Measurements from ENCODE around the gene MASP2. TPM values are rescaled to one million over a fixed set of nuclear protein-coding genes. Genes with fewer than 3 reads are reported as not detected.
"Not testable (repeated sequence)": the region's sequence is repeated elsewhere in the genome, so short reads cannot be mapped to it uniquely, and the experiment has no call there.

Gene MASP2
- total RNA-seq, 1 donor from 2014 or later: 0.14 TPM

GRCh38 chr1:11037740-11038182, 9.3 kb downstream of the MASP2 start:
- Mint-ChIP-seq H3K27ac (no peak overlapping the region), H3K4me3 (no peak overlapping the region), H3K27me3 (no peaks in the 10 kb centered on the region), H3K9me3 (no peaks in the 10 kb centered on the region), H3K36me3 (ENCODE audit: low read depth) (no peaks in the 10 kb centered on the region), H3K4me1 (peaks cover 7% of the 10 kb centered on the region)
- DNase-seq: peak; percentile 96
- intact Hi-C loops (cut with micrococcal nuclease): loop anchor here (1.0 to 10.0 kb wide), 3 partner anchors 23 to 608 kb away; partner anchors contain the start of genes EXOSC10 and SRM

DNA sequence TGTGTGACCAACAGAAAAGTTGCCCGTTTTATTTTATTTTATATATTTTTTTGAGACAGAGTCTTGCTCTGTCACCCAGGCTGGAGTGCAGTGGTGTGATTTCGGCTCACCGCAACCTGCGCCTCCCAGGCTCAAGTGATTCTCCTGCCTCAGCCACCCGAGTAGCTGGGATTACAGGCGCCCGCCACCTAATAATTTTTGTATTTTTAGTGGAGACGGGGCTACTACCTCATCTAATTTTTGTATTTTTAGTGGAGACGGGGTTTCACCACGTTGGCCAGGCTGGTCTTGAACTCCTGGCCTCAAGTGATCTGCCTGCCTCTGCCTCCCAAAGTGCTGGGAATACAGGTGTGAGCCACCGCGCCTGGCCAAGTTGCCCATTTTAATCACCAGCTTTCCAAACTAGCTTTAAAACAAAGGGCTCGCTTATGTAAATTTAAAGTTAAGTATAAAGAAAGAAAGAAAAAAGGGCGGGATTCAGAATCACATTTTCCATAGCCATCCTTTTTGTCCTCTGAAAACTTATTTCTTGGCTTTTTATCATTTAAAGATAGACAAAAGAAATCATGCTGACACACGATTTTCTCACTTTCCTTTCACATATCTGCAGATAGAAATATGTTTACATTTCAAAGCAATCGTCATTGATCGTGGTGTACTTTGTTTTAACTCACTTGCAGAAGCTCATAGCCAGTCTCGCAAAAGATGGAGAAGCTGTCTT, 9.9 kb downstream of the MASP2 start:
- not testable (repeated sequence) for H3K4me1 Mint-ChIP-seq; DNase-seq; H3K36me3 Mint-ChIP-seq (ENCODE audit: low read depth); H3K27ac Mint-ChIP-seq; H3K9me3 Mint-ChIP-seq; H3K4me3 Mint-ChIP-seq; H3K27me3 Mint-ChIP-seq
- intact Hi-C loops (cut with micrococcal nuclease): loop anchor here (1.0 to 10.0 kb wide), 3 partner anchors 24 to 608 kb away; partner anchors contain the start of genes EXOSC10 and SRM

DNA sequence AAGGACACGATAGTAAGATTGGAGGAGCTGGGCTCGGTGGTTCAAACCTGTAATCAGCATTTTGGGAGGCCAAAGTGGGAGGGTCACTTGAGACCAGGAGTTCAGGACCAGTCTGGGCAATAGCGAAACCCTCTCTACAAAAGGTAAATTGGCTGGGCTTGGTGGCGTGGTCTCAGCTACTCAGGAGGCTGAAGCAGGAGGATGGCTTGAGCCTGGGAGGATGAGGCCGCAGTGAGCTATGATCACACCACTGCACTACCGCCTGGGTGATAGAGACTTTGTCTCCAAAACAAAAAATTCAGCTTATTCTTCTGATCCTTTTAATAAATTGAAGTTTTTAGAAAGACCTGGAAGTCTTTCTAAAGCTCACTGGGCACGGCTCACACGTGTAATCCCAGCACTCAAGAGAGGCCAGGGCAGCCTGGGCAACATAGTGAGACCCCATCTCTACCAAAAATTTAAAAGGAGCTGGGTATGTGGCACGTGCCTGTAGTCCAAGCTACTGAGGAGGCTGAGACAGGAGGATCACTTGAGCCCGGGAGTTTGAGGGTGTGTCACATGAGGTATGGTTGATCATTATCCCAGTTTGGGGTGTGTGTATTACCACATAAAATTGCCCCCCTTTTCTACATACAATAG, 15.3 kb downstream of the MASP2 start:
- DNase-seq: no peak
- Mint-ChIP-seq H3K9me3 (no peaks in the 10 kb centered on the region), H3K27me3 (no peaks in the 10 kb centered on the region), H3K36me3 (ENCODE audit: low read depth) (peaks cover 15% of the 10 kb centered on the region), H3K4me3 (no peak overlapping the region), H3K27ac (no peak overlapping the region), H3K4me1 (no peaks in the 10 kb centered on the region)
- intact Hi-C loops (cut with micrococcal nuclease): loop anchor here (10.0 kb wide), 1 partner anchor 63 kb away; the partner anchor contains the start of gene EXOSC10

GRCh38 chr1:11030865-11031264, 16.2 kb downstream of the MASP2 start:
- no peak overlapping the region for H3K27ac Mint-ChIP-seq
- no peak overlapping the region for H3K4me3 Mint-ChIP-seq
- H3K27me3 Mint-ChIP-seq: no peaks in the 10 kb centered on the region
- no peaks in the 10 kb centered on the region for H3K4me1 Mint-ChIP-seq
- DNase-seq: no peak
- no peaks in the 10 kb centered on the region for H3K9me3 Mint-ChIP-seq
- intact Hi-C loops (cut with micrococcal nuclease): loop anchor here (10.0 kb wide), 1 partner anchor 64 kb away; the partner anchor contains the start of gene EXOSC10
- peaks cover 19% of the 10 kb centered on the region for H3K36me3 Mint-ChIP-seq (ENCODE audit: low read depth)

DNA sequence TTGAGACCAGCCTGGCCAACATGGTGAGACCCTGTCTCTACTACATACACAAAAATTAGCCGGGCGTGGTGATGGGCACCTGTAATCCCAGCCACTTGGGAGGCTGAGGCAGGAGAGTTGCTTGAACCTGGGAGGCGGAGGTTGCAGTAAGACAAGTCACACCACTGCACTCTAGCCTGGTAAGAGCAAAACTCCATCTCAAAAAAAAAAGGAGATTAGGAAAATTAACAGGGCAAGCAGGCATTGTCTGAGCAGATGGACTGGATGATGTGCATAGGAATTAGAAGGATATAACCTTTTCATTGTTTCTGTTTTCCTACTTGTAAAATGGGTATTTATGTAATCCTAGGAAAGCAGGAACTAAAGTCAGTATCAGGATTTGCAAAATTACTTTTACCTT, 19.0 kb downstream of the MASP2 start:
- intact Hi-C loops (cut with micrococcal nuclease): no loop called here
- no peak overlapping the region for H3K27ac Mint-ChIP-seq

DNA sequence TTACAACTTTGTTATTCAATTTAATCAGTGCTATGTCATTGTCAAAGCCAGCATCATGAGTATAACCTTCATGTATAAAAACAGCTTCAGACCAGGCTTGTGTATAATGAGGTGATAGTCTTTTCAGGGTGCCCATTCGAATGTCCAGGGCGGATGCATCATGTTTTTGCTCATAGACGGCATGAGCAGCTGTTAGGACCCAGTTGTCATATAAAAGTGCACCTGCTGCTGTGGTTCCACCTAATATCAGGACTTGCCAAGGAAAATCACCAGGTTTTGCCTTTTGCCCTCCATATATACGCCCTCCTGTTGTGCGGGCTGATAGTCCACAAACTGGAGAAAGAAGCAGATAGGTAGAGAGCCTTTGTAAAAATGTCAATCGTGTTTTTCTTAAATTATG, 19.7 kb downstream of the MASP2 start:
- no peak for DNase-seq
- Mint-ChIP-seq H3K36me3 (ENCODE audit: low read depth) (peaks cover 46% of the 10 kb centered on the region), H3K4me3 (no peak overlapping the region), H3K27me3 (no peaks in the 10 kb centered on the region), H3K27ac (no peak overlapping the region), H3K4me1 (peaks cover 7% of the 10 kb centered on the region), H3K9me3 (no peaks in the 10 kb centered on the region)
- intact Hi-C loops (cut with micrococcal nuclease): no loop called here

More for the DNA sequence above, 19.0 kb downstream of the MASP2 start:
- no peak overlapping the region for H3K4me3 Mint-ChIP-seq
- no peaks in the 10 kb centered on the region for H3K27me3 Mint-ChIP-seq
- H3K36me3 Mint-ChIP-seq (ENCODE audit: low read depth): peaks cover 41% of the 10 kb centered on the region
- DNase-seq: no peak
- no peaks in the 10 kb centered on the region for H3K9me3 Mint-ChIP-seq
- H3K4me1 Mint-ChIP-seq: peaks cover 5% of the 10 kb centered on the region

DNA sequence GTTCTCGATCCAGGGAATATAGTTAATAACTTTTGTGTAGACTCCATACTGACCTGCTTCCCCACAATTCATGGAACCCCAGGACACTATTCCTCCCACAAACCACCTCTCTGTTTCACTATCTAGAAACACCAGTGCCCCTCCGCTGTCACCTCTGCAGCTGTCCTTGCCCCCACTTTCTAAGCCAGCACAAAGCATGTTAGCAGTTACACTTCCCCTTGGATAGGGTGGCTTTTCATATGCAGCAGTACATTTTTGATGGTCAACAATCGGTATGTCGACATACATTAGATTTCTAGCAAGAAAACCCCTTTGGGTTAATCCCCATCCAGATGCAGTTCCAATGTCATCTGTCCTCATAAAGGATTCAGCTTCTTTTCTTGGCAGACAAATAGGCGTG, 20.1 kb downstream of the MASP2 start:
- no peak for DNase-seq
- Mint-ChIP-seq H3K4me1 (peaks cover 9% of the 10 kb centered on the region), H3K9me3 (no peaks in the 10 kb centered on the region), H3K27me3 (no peaks in the 10 kb centered on the region), H3K4me3 (no peak overlapping the region), H3K27ac (peak overlapping the region; percentile 9), H3K36me3 (ENCODE audit: low read depth) (peaks cover 50% of the 10 kb centered on the region)
- intact Hi-C loops (cut with micrococcal nuclease): no loop called here

- Mint-ChIP-seq H3K4me1 (peaks cover 9% of the 10 kb centered on the region), H3K36me3 (ENCODE audit: low read depth) (peaks cover 59% of the 10 kb centered on the region), H3K9me3 (no peaks in the 10 kb centered on the region), H3K27me3 (no peaks in the 10 kb centered on the region), H3K27ac (no peak overlapping the region), H3K4me3 (no peak overlapping the region)
- intact Hi-C loops (cut with micrococcal nuclease): no loop called here
- no peak for DNase-seq
Observed at GRCh38 chr1:11026052-11026451, 21.0 kb downstream of the MASP2 start.

GRCh38 chr1:11025618-11026017, 21.4 kb downstream of the MASP2 start:
- no peak overlapping the region for H3K4me3 Mint-ChIP-seq
- intact Hi-C loops (cut with micrococcal nuclease): no loop called here
- no peaks in the 10 kb centered on the region for H3K27me3 Mint-ChIP-seq
- H3K4me1 Mint-ChIP-seq: peaks cover 9% of the 10 kb centered on the region
- peak overlapping the region; percentile 41 for H3K27ac Mint-ChIP-seq
- no peak for DNase-seq
- no peaks in the 10 kb centered on the region for H3K9me3 Mint-ChIP-seq
- H3K36me3 Mint-ChIP-seq (ENCODE audit: low read depth): peaks cover 61% of the 10 kb centered on the region

DNA sequence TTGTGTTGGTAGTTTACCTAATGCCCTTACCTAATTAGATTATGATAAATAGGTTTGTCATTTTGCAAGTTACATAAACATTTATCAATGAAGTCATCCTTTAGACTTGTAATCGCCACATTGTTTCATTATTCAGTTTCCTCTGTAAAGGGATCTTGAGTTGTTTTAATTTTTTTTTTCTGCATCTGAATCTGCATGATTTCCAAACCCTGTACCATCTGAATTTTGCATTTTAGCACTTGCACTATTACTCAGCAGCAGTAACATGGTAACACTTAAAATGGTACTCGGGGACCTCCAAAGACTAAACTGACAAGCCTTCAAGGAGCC, 22.2 kb downstream of the MASP2 start:
- H3K9me3 Mint-ChIP-seq: no peaks in the 10 kb centered on the region
- H3K27me3 Mint-ChIP-seq: no peaks in the 10 kb centered on the region
- H3K27ac Mint-ChIP-seq: no peak overlapping the region
- peaks cover 9% of the 10 kb centered on the region for H3K4me1 Mint-ChIP-seq
- intact Hi-C loops (cut with micrococcal nuclease): no loop called here
- H3K4me3 Mint-ChIP-seq: no peak overlapping the region
- peaks cover 62% of the 10 kb centered on the region for H3K36me3 Mint-ChIP-seq (ENCODE audit: low read depth)
- DNase-seq: no peak

DNA sequence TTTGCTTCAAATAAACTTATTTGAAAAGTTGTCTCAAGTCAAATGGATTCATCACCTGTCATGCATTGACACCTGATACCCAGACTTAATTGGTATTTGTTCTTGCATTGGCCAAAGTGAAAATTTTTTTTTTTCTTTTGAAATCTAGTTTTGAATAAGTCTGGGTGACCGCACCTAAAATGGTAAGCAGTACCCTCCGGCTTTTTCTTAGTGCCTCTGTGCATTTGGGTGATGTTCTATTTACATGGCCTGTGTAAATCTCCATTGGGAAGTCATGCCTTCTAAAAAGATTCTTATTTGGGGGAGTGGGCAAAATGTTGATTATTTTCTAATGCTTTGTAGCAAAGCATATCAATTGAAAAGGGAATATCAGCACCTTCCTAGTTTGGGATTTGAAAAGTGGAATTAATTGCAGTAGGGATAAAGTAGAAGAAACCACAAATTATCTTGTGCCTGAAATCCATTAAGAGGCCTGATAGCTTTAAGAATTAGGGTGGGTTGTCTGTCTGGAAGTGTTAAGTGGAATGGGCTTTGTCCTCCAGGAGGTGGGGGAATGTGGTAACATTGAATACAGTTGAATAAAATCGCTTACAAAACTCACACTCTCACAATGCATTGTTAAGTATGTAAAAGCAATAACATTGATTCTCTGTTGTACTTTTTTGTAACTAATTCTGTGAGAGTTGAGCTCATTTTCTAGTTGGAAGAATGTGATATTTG, 22.7 kb downstream of the MASP2 start:
- Mint-ChIP-seq H3K27ac (no peak overlapping the region), H3K4me3 (no peak overlapping the region), H3K9me3 (no peaks in the 10 kb centered on the region), H3K4me1 (peaks cover 9% of the 10 kb centered on the region), H3K27me3 (no peaks in the 10 kb centered on the region), H3K36me3 (ENCODE audit: low read depth) (peaks cover 67% of the 10 kb centered on the region)
- DNase-seq: no peak
- intact Hi-C loops (cut with micrococcal nuclease): no loop called here

GRCh38 chr1:11023201-11023600, 23.8 kb downstream of the MASP2 start:
- Mint-ChIP-seq H3K27me3 (no peaks in the 10 kb centered on the region), H3K27ac (no peak overlapping the region), H3K4me3 (no peak overlapping the region), H3K36me3 (ENCODE audit: low read depth) (peaks cover 76% of the 10 kb centered on the region), H3K9me3 (no peaks in the 10 kb centered on the region), H3K4me1 (peaks cover 9% of the 10 kb centered on the region)
- no peak for DNase-seq
- intact Hi-C loops (cut with micrococcal nuclease): no loop called here

GRCh38 chr1:11019971-11020370, 27.1 kb downstream of the MASP2 start:
- intact Hi-C loops (cut with micrococcal nuclease): no loop called here
- Mint-ChIP-seq H3K4me3 (no peak overlapping the region), H3K9me3 (no peaks in the 10 kb centered on the region), H3K36me3 (ENCODE audit: low read depth) (peaks cover 78% of the 10 kb centered on the region), H3K27ac (no peak overlapping the region), H3K27me3 (no peaks in the 10 kb centered on the region), H3K4me1 (peaks cover 18% of the 10 kb centered on the region)
- DNase-seq: no peak

DNA sequence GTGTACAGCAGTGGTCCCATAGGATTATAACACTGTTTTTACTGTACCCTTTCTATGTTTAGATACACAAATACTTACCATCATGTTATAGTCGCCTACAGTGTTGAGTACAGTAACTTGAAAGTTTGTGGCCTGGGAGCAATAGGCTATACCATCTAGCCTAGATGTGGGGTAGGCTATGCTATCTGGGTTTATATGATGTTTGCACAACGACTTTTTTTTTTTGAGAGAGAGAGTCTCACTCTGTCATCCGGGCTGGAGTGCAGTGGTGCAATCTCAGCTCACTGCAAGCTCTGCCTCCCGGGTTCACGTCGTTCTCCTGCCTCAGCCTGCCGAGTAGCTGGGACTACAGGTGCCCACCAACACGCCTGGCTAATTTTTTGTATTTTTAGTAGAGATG, 27.7 kb downstream of the MASP2 start:
- H3K9me3 Mint-ChIP-seq; DNase-seq; H3K27me3 Mint-ChIP-seq; H3K27ac Mint-ChIP-seq; intact Hi-C loops (cut with micrococcal nuclease); H3K4me3 Mint-ChIP-seq: not testable (repeated sequence)
- Mint-ChIP-seq H3K36me3 (ENCODE audit: low read depth) (peaks cover 79% of the 10 kb centered on the region), H3K4me1 (peaks cover 22% of the 10 kb centered on the region)

Data from activated CD4-positive, alpha-beta T cell treated with anti-CD3 and anti-CD28 coated beads, Interleukin-2, amount 10 ng/mL, durations not matched to agents 24 days and 14 days (primary cell).